Esophagus squamous epithelium (tissue), 5 donors: ENCODE results near the gene TMEM239. TPM values are rescaled to one million over a fixed set of nuclear protein-coding genes. Genes with fewer than 3 reads are reported as not detected.

Source experiments
- DNase-seq: peaks from one replicate; lab custom pipeline; 2025; lab: John Stamatoyannopoulos, UW
- H3K27ac ChIP-seq, 4 donors: fragments of 200-600 bp; sonication (generic); one replicate each; pipeline ENCODE4 v1.5.1; 2016 to 2019; ENCODE audit warnings: mild to moderate bottlenecking in 1 of 4
- H3K27me3 ChIP-seq, 4 donors: fragments of 200-600 bp; sonication (generic); 1 replicate in 3 of 4; 2 replicates in 1 of 4; pipeline versions ENCODE4 v1.5.1 to v1.6.0; 2017 to 2021; ENCODE audit warnings: antibody characterized with exemption in 1 of 4
- H3K36me3 ChIP-seq, 3 donors: fragments of 200-600 bp; sonication (generic); one replicate each; pipeline ENCODE4 v1.5.1; 2016 to 2019
- H3K4me1 ChIP-seq, 3 donors: fragments of 200-600 bp; sonication (generic); one replicate each; pipeline ENCODE4 v1.5.1; 2017 to 2019
- H3K4me3 ChIP-seq, 4 donors: fragments of 200-600 bp; sonication (generic); 1 replicate in 3 of 4; 2 replicates in 1 of 4; pipeline ENCODE4 v1.5.1; 2016 to 2019; ENCODE audit warnings: mild to moderate bottlenecking in 2 of 4, moderate library complexity in 1 of 4
- H3K9me3 ChIP-seq, 3 donors: fragments of 200-600 bp; sonication (generic); one replicate each; pipeline ENCODE4 v1.5.1; 2016 to 2019
- CTCF ChIP-seq, 6 experiments: fragments of 450-650 bp in 4 of 6; fragments of 200-600 bp in 2 of 6; sonication (generic) in 2 of 6; IDR thresholded peaks; one replicate each; pipeline ENCODE4 v1.5.1; 2016 to 2019; ENCODE audit warnings: antibody characterized with exemption in 6 of 6, mild to moderate bottlenecking in 4 of 6, moderate library complexity in 4 of 6
- POLR2A ChIP-seq, 4 donors: fragments of 450-650 bp; IDR thresholded peaks; one replicate each; pipeline ENCODE4 v1.6.1; 2017; ENCODE audit warnings: antibody characterized with exemption in 4 of 4, mild to moderate bottlenecking in 4 of 4, moderate library complexity in 3 of 4
- WGBS, 2 donors: methylation state at CpG; one replicate each; pipeline ENCODE4 v1.1.5; 2018; 5-methylcytosine and 5-hydroxymethylcytosine counted together
- intact Hi-C: fragments of 100-400 bp; cut with DNase I; formaldehyde crosslinking; loops from one replicate; pipeline ENCODE4 v1.15.0; 2022
- total RNA-seq, 4 donors: library from RNA; depleted of rRNA; stranded (reverse); fragments of >200 nt; gene quantifications; one replicate each; pipeline ENCODE4 v1.1.0, GENCODE V29; 2016
- donor health status: DM: yes; HTN: yes; CAD: no.

Gene TMEM239
- total RNA-seq, 4 donors from 2014 or later, result not detected

- no peak for DNase-seq
- Histone ChIP-seq H3K27ac (no peak overlapping the region), H3K9me3 (no peaks in the 10 kb centered on the region), H3K36me3 (peaks cover 0 to 36% (median 0%) of the 10 kb centered on the region in 3 donors), H3K4me1 (peaks cover 12 to 34% (median 18%) of the 10 kb centered on the region in 3 donors), H3K27me3 (no peaks in the 10 kb centered on the region), H3K4me3 (no peak overlapping the region)
- TF ChIP-seq CTCF (IDR thresholded peaks at IDR 0.05), result no peak
- no peak for TF ChIP-seq POLR2A (IDR thresholded peaks at IDR 0.05)
- intact Hi-C loops, result no loop called here
- WGBS, 2 donors, result 97 to 100% methylated on average over 5 of the region's 19 CpGs
Observed at GRCh38 chr20:2838170-2838797, 22.1 kb downstream of the TMEM239 start.

- Histone ChIP-seq H3K9me3 (no peaks in the 10 kb centered on the region), H3K36me3 (peaks cover 0 to 36% (median 0%) of the 10 kb centered on the region in 3 donors), H3K27ac (no peak overlapping the region), H3K4me1 (peaks cover 12 to 42% (median 18%) of the 10 kb centered on the region in 3 donors), H3K27me3 (no peaks in the 10 kb centered on the region), H3K4me3 (no peak overlapping the region)
- no peak for DNase-seq
- intact Hi-C loops, result no loop called here
- WGBS, 2 donors, result 93 to 100% methylated on average over 12 to 13 of the region's 15 CpGs
- TF ChIP-seq CTCF (IDR thresholded peaks at IDR 0.05) (no peak), POLR2A (IDR thresholded peaks at IDR 0.05) (no peak)
Observed at GRCh38 chr20:2838847-2839671, 22.9 kb downstream of the TMEM239 start.

GRCh38 chr20:2839732-2840137 lies 23.6 kb downstream of the TMEM239 start:
- Histone ChIP-seq H3K27me3 (no peaks in the 10 kb centered on the region), H3K36me3 (peaks cover 0 to 36% (median 0%) of the 10 kb centered on the region in 3 donors), H3K9me3 (no peaks in the 10 kb centered on the region), H3K4me1 (peaks cover 12 to 44% (median 18%) of the 10 kb centered on the region in 3 donors), H3K27ac (peak overlapping the region; percentile 83 to 95 (median 92)), H3K4me3 (peak overlapping the region; percentile 76 to 100 (median 82))
- WGBS, 2 donors, result 90 to 98% methylated on average over 6 to 13 of the region's 21 CpGs
- TF ChIP-seq POLR2A (IDR thresholded peaks at IDR 0.05) (no peak), CTCF (IDR thresholded peaks at IDR 0.05) (no peak)
- intact Hi-C loops, result no loop called here
- DNase-seq, result no peak

DNA sequence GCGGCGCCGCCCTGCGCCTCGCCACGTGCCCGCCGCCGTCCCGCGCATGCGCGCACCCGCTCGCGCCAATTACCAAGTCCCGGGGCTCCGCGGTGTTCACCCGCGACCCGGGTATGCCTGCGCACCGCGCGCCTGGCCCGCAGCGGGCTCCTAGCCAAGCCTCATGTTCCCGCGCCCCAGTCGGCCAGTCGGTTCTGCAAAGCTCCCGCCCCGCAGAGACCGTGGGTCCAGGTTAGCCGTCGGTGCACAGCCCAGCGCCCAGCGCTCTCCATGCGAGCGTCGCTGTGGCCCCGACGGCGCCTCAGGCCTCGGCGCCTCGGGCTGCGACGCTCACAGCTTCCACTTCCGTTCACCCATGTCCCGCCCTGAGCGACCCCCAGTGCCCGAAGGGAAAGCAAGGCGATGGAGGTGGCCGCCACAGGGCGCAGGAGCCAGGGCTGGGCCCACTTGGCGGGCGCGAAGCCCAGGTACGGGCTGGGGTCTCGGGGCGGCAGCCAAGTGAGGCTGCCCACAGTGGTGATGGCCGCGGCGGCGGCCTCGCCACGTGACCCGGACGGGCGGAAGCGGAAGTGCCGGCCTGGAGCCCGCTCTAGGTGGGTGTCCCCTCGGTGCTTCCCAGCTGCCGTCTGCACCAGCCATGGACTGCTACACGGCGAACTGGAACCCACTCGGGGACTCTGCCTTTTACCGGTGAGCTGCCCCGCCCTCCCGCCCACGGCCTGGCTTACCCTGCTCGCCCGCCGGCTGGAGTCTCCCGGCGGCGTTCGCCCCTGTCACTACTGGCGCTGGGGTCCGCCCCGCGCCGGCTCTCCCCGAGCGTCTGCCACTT lies 24.2 kb downstream of the TMEM239 start, which contains the start of the genes PCED1A and VPS16:
TSS of gene PCED1A (minus strand) at position 518 of the 829 bp plus-strand sequence. CDS start 743 bp downstream, outside the sequence.
TSS of gene VPS16 (plus strand) at position 608 of the 829 bp plus-strand sequence. CDS start at position 638, 30 bp downstream.
- H3K27ac ChIP-seq, result peak within 1 kb of the TSS; percentile 83 to 95 (median 92)
- intact Hi-C loops, result no loop called here
- peaks cover 0 to 31% (median 0%) of the 10 kb centered on the region in 3 donors for H3K36me3 ChIP-seq
- TF ChIP-seq CTCF (IDR thresholded peaks at IDR 0.05), result no peak
- TF ChIP-seq POLR2A (IDR thresholded peaks at IDR 0.05), result peak in 2 of 4 donors; percentile 26 to 59
- no peaks in the 10 kb centered on the region for H3K27me3 ChIP-seq
- peak; percentile 34 for DNase-seq
- H3K9me3 ChIP-seq, result no peaks in the 10 kb centered on the region
- 16% methylated on average over 5 of the region's 98 CpGs; no CpG with 5 or more reads in 1 of the 2 donors for WGBS, 2 donors
- peak within 1 kb of the TSS; percentile 76 to 100 (median 82) for H3K4me3 ChIP-seq
- peaks cover 12 to 44% (median 18%) of the 10 kb centered on the region in 3 donors for H3K4me1 ChIP-seq
